ENCODE measurements around the gene WDR70. TPM values are rescaled to one million over a fixed set of nuclear protein-coding genes. Genes with fewer than 3 reads are reported as not detected.

The WDR70 gene
- total RNA-seq, 3 donors from 2014 or later (not counting 1 experiment from before 2014, with no cell fraction given) = 36.3 to 47.0 (median 41.3) TPM

DNA sequence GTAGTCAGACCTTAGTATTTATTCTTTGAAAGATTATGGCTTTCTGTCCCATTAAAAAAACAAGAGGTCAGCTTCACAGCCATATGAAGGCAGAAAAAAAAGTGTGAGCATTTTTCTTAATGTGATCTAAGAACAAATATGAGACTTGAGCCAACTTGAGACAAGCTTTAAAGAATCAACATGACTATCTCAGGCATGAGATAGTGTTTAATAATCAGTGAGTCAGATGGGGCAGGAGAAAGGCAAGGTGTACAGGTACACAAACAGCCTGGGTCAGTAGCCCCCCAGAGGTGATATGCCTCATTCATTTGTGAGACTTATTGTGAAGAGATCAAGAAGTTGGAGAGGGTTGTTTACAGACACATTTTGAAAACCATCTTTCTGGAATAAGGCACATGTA, 377.1 kb downstream of the WDR70 start:
- H3K4me3 Mint-ChIP-seq = no peak overlapping the region
- H3K9me3 Mint-ChIP-seq = peaks cover 2 to 3% of the 10 kb centered on the region in 2 donors
- TF ChIP-seq, protein P1, sequence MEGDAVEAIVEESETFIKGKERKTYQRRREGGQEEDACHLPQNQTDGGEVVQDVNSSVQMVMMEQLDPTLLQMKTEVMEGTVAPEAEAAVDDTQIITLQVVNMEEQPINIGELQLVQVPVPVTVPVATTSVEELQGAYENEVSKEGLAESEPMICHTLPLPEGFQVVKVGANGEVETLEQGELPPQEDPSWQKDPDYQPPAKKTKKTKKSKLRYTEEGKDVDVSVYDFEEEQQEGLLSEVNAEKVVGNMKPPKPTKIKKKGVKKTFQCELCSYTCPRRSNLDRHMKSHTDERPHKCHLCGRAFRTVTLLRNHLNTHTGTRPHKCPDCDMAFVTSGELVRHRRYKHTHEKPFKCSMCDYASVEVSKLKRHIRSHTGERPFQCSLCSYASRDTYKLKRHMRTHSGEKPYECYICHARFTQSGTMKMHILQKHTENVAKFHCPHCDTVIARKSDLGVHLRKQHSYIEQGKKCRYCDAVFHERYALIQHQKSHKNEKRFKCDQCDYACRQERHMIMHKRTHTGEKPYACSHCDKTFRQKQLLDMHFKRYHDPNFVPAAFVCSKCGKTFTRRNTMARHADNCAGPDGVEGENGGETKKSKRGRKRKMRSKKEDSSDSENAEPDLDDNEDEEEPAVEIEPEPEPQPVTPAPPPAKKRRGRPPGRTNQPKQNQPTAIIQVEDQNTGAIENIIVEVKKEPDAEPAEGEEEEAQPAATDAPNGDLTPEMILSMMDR (IDR thresholded peaks at IDR 0.05) = no peak
- H3K36me3 Mint-ChIP-seq = no peaks in the 10 kb centered on the region
- H3K36me3 ChIP-seq (ENCODE audit: control insufficient read depth, insufficient read depth, low read length) = peaks cover 2% of the 10 kb centered on the region
- no peak overlapping the region for H3K27ac Mint-ChIP-seq
- no peak overlapping the region for H3K4me3 ChIP-seq (ENCODE audit: low read length)
- DNase-seq (no peak), ATAC-seq (no peak)
- peaks cover 5% of the 10 kb centered on the region for H3K9me3 ChIP-seq (ENCODE audit: control insufficient read depth, insufficient read depth, low read length)
- intact Hi-C loops (cut with micrococcal nuclease) = no loop called here
- no peaks in the 10 kb centered on the region for H3K4me1 Mint-ChIP-seq
- H3K27ac ChIP-seq (ENCODE audit: low read length) = no peak overlapping the region
- H3K4me1 ChIP-seq (ENCODE audit: control insufficient read depth, insufficient read depth, low read length) = no peaks in the 10 kb centered on the region
- no peaks in the 10 kb centered on the region for H3K27me3 Mint-ChIP-seq (ENCODE audit: low read depth in 2 of 2)
- no peaks in the 10 kb centered on the region for H3K27me3 ChIP-seq (ENCODE audit: control insufficient read depth, insufficient read depth, low read length)

DNA sequence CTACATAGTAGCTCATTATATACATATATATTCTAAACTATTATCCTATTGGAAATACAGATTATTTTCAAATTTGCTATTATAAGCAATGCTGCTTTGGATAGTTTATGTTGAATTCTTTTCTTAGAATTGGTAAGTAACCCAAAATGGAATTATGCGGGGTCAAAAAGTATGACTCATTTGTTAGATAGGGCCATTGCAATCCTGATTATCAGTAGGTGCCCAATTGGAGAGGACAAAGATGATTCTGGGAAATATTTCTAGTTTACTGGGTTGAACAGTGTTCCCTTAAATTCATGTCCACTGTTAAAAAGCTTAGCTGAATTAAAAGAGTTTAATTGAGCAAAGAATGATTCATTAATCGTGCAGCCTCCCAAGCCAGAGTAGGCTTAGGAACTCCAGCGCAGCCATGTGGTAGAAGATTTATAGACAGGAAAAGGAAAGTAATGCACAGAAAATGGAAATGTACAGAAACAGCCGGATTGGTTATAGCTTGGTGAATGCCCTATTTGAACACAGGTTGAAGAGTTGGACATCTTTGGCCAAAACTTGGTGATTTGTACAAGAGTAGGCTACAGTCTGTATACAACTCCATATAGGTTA, 379.0 kb downstream of the WDR70 start:
- TF ChIP-seq, protein P1 (IDR thresholded peaks at IDR 0.05) = no peak
- Mint-ChIP-seq H3K27ac (no peak overlapping the region), H3K36me3 (no peaks in the 10 kb centered on the region), H3K27me3 (ENCODE audit: low read depth in 2 of 2) (no peaks in the 10 kb centered on the region), H3K4me1 (no peaks in the 10 kb centered on the region), H3K9me3 (peaks cover 2 to 3% of the 10 kb centered on the region in 2 donors), H3K4me3 (no peak overlapping the region)
- Histone ChIP-seq H3K4me1 (ENCODE audit: control insufficient read depth, insufficient read depth, low read length) (no peaks in the 10 kb centered on the region), H3K9me3 (ENCODE audit: control insufficient read depth, insufficient read depth, low read length) (peaks cover 5% of the 10 kb centered on the region), H3K36me3 (ENCODE audit: control insufficient read depth, insufficient read depth, low read length) (peaks cover 2% of the 10 kb centered on the region), H3K4me3 (ENCODE audit: low read length) (no peak overlapping the region), H3K27me3 (ENCODE audit: control insufficient read depth, insufficient read depth, low read length) (no peaks in the 10 kb centered on the region), H3K27ac (ENCODE audit: low read length) (no peak overlapping the region)
- ATAC-seq (no peak), DNase-seq (no peak)
- 97% methylated on average over 4 of the region's 4 CpGs for WGBS (ENCODE audit: insufficient coverage)
- intact Hi-C loops (cut with micrococcal nuclease) = no loop called here

- no peaks in the 10 kb centered on the region for H3K27me3 ChIP-seq (ENCODE audit: control insufficient read depth, insufficient read depth, low read length)
- Mint-ChIP-seq H3K9me3 (no peaks in the 10 kb centered on the region), H3K27ac (no peak overlapping the region), H3K36me3 (no peaks in the 10 kb centered on the region), H3K4me1 (no peaks in the 10 kb centered on the region), H3K4me3 (no peak overlapping the region), H3K27me3 (ENCODE audit: low read depth in 2 of 2) (peaks cover 0 to 11% of the 10 kb centered on the region in 2 donors)
- TF ChIP-seq, protein P1 (IDR thresholded peaks at IDR 0.05) = no peak
- intact Hi-C loops (cut with micrococcal nuclease) = no loop called here
- no peaks in the 10 kb centered on the region for H3K9me3 ChIP-seq (ENCODE audit: control insufficient read depth, insufficient read depth, low read length)
- no peaks in the 10 kb centered on the region for H3K36me3 ChIP-seq (ENCODE audit: control insufficient read depth, insufficient read depth, low read length)
- H3K4me1 ChIP-seq (ENCODE audit: control insufficient read depth, insufficient read depth, low read length) = no peaks in the 10 kb centered on the region
- H3K27ac ChIP-seq (ENCODE audit: low read length) = no peak overlapping the region
- ATAC-seq (no peak), DNase-seq (no peak)
- no peak overlapping the region for H3K4me3 ChIP-seq (ENCODE audit: low read length)
- WGBS (ENCODE audit: insufficient coverage) = 78% methylated on average over 3 of the region's 3 CpGs
These were observed 388.1 kb downstream of the WDR70 start for GRCh38 chr5:37767251-37767650.

DNA sequence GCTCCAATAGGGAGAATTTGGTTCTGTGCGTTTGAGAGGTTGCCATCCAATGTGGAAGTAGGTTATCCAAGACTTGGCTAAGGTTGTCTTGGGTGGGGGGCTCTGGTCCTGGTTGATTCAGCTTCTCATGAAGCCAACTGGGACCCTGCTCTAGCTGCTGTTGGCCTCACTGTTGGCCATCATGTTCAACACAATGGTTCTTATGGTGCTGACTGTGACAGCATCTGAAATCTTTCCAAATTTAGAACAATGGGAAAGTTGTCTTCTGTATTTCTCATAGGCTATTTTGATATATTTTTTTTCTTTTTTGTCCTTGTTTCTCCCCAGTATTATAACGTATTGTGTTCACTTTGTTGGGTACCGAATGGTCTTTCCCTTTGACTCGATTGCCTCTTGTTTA, 388.8 kb downstream of the WDR70 start:
- H3K36me3 Mint-ChIP-seq = no peaks in the 10 kb centered on the region
- Histone ChIP-seq H3K4me3 (ENCODE audit: low read length) (no peak overlapping the region), H3K27ac (ENCODE audit: low read length) (no peak overlapping the region), H3K4me1 (ENCODE audit: control insufficient read depth, insufficient read depth, low read length) (no peaks in the 10 kb centered on the region), H3K9me3 (ENCODE audit: control insufficient read depth, insufficient read depth, low read length) (no peaks in the 10 kb centered on the region), H3K36me3 (ENCODE audit: control insufficient read depth, insufficient read depth, low read length) (no peaks in the 10 kb centered on the region), H3K27me3 (ENCODE audit: control insufficient read depth, insufficient read depth, low read length) (no peaks in the 10 kb centered on the region)
- WGBS (ENCODE audit: insufficient coverage) = 88% methylated on average over 4 of the region's 4 CpGs
- no peak overlapping the region for H3K4me3 Mint-ChIP-seq
- TF ChIP-seq, protein P1 (IDR thresholded peaks at IDR 0.05) = no peak
- no peaks in the 10 kb centered on the region for H3K4me1 Mint-ChIP-seq
- ATAC-seq = no peak
- intact Hi-C loops (cut with micrococcal nuclease) = no loop called here
- no peak overlapping the region for H3K27ac Mint-ChIP-seq
- peaks cover 0 to 11% of the 10 kb centered on the region in 2 donors for H3K27me3 Mint-ChIP-seq (ENCODE audit: low read depth in 2 of 2)
- DNase-seq = no peak
- H3K9me3 Mint-ChIP-seq = no peaks in the 10 kb centered on the region
